ENCODE data around the gene RPL39L. TPM values are rescaled to one million over a fixed set of nuclear protein-coding genes. Genes with fewer than 3 reads are reported as not detected.
A peak's percentile ranks its signal among the peaks of the same experiment; 100 is the strongest.

The RPL39L gene
- total RNA-seq, 1 donor from 2014 or later: 10.8 TPM

DNA sequence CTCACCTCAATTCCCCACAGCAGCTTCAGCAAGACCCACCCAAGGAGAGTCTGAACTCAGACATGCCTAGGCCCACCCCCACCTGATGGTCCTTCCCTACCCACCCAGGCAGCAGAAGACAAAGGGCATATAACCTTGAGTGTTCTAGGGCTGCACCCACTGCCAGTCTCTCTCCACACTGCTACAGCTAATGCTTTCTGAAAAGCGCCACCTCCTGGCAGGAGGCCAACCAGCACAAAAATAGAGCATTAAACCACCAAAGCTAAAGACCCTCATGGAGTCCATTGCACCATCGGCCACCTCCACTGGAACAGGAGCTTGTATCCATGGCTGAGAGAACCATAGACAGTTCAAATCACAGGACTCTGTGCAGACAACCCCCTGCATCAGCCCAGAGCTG is 11.3 kb upstream of the RPL39L start:
- no peak for TF ChIP-seq POLR2A (IDR thresholded peaks at IDR 0.05)
- TF ChIP-seq, protein P1, sequence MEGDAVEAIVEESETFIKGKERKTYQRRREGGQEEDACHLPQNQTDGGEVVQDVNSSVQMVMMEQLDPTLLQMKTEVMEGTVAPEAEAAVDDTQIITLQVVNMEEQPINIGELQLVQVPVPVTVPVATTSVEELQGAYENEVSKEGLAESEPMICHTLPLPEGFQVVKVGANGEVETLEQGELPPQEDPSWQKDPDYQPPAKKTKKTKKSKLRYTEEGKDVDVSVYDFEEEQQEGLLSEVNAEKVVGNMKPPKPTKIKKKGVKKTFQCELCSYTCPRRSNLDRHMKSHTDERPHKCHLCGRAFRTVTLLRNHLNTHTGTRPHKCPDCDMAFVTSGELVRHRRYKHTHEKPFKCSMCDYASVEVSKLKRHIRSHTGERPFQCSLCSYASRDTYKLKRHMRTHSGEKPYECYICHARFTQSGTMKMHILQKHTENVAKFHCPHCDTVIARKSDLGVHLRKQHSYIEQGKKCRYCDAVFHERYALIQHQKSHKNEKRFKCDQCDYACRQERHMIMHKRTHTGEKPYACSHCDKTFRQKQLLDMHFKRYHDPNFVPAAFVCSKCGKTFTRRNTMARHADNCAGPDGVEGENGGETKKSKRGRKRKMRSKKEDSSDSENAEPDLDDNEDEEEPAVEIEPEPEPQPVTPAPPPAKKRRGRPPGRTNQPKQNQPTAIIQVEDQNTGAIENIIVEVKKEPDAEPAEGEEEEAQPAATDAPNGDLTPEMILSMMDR (IDR thresholded peaks at IDR 0.05): no peak
- no peak for TF ChIP-seq POLR2AphosphoS5 (IDR thresholded peaks at IDR 0.05; ENCODE audit: insufficient read depth in 1 of 2, low read depth in 1 of 2)
- DNase-seq (ENCODE audit: extremely low spot score in 2 of 2): no peak
- no peaks in the 10 kb centered on the region for H3K27me3 ChIP-seq
- no peak overlapping the region for H3K27ac ChIP-seq
- H3K4me1 ChIP-seq: no peaks in the 10 kb centered on the region
- intact Hi-C loops (cut with DNase I): no loop called here
- no peak overlapping the region for H3K4me3 ChIP-seq
- no peaks in the 10 kb centered on the region for H3K9me3 ChIP-seq
- H3K36me3 ChIP-seq: no peaks in the 10 kb centered on the region

DNA sequence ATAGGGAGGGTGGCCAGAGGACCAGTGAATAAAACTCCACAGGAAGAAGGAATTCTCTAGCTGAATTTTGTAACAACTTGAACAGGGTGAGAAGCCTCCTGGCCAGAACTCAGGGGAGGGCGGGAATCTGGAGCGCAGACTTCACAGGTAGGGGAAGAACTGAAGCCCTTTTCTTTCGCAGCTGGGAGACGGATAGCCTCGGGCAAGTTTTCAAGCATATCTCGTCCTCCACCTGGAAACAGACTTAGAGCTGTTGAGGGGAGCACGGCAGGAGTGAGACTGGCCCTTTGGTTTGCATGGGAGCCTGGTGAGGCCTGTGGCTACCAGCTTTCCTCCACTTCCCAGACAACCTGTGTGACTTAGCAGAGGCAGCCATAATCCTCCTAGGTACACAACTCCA is 10.9 kb upstream of the RPL39L start:
- H3K4me1 ChIP-seq: no peaks in the 10 kb centered on the region
- no peak overlapping the region for H3K4me3 ChIP-seq
- H3K36me3 ChIP-seq: no peaks in the 10 kb centered on the region
- H3K27me3 ChIP-seq: no peaks in the 10 kb centered on the region
- TF ChIP-seq, protein P1 (IDR thresholded peaks at IDR 0.05): no peak
- TF ChIP-seq POLR2AphosphoS5 (IDR thresholded peaks at IDR 0.05; ENCODE audit: insufficient read depth in 1 of 2, low read depth in 1 of 2): no peak
- no peak for TF ChIP-seq POLR2A (IDR thresholded peaks at IDR 0.05)
- H3K27ac ChIP-seq: no peak overlapping the region
- DNase-seq (ENCODE audit: extremely low spot score in 2 of 2): no peak
- intact Hi-C loops (cut with DNase I): no loop called here
- no peaks in the 10 kb centered on the region for H3K9me3 ChIP-seq

DNA sequence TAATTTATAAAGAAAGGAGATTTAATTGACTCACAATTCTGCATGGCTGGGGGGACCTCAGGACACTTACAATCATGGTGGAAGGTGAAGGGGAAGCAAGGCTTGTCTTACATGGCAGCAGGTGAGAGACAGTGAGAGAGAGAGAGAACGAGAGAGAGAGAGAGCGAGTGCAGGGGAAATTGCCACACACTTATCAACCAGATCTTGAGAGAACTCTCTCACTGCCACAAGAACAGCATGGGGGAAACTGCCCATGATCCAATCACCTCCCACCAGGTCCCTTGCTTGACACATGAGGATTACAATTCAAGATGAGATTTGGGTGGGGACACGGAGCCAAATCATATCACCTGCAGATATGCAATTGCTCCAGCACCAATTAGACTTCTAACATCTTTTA is 7.1 kb upstream of the RPL39L start:
- no peak overlapping the region for H3K27ac ChIP-seq
- intact Hi-C loops (cut with DNase I): no loop called here
- TF ChIP-seq POLR2A (IDR thresholded peaks at IDR 0.05) (no peak), POLR2AphosphoS5 (IDR thresholded peaks at IDR 0.05; ENCODE audit: insufficient read depth in 1 of 2, low read depth in 1 of 2) (no peak)
- TF ChIP-seq, protein P1 (IDR thresholded peaks at IDR 0.05): no peak
- H3K4me1 ChIP-seq: no peaks in the 10 kb centered on the region
- H3K27me3 ChIP-seq: no peaks in the 10 kb centered on the region
- no peaks in the 10 kb centered on the region for H3K36me3 ChIP-seq
- H3K4me3 ChIP-seq: no peak overlapping the region
- no peak for DNase-seq (ENCODE audit: extremely low spot score in 2 of 2)
- no peaks in the 10 kb centered on the region for H3K9me3 ChIP-seq

GRCh38 chr3:187145149-187145895 is 6.0 kb upstream of the RPL39L start:
- TF ChIP-seq, protein P1 (IDR thresholded peaks at IDR 0.05): no peak
- intact Hi-C loops (cut with DNase I): no loop called here
- Histone ChIP-seq H3K4me3 (no peak overlapping the region), H3K4me1 (no peaks in the 10 kb centered on the region), H3K27ac (no peak overlapping the region), H3K9me3 (no peaks in the 10 kb centered on the region), H3K36me3 (no peaks in the 10 kb centered on the region), H3K27me3 (no peaks in the 10 kb centered on the region)
- DNase-seq (ENCODE audit: extremely low spot score in 2 of 2): no peak

DNA sequence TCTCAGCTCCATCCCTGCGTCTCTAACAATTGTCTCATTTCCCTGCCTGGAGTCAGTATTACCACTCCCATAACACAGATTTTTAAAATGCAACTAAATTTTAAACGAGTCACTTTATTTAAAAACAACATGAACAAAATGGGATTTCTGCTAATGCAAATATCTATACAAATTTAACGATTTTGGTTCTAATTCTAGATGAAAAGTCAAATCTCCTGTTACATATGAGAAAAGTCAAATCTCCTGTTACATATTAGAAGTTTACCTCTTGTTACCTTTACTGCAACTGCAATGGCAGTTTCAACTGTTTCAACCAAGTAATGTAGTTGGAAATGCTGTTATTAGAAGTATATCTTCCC is 578 bp upstream of the RPL39L start:
- intact Hi-C loops (cut with DNase I): no loop called here
- TF ChIP-seq POLR2AphosphoS5 (IDR thresholded peaks at IDR 0.05; ENCODE audit: insufficient read depth in 1 of 2, low read depth in 1 of 2) (no peak), POLR2A (IDR thresholded peaks at IDR 0.05) (no peak)
- TF ChIP-seq, protein P1 (IDR thresholded peaks at IDR 0.05): no peak
- Histone ChIP-seq H3K4me3 (peak overlapping the region; percentile 45 to 62), H3K27me3 (no peaks in the 10 kb centered on the region), H3K27ac (peak overlapping the region; percentile 67), H3K36me3 (no peaks in the 10 kb centered on the region), H3K9me3 (no peaks in the 10 kb centered on the region), H3K4me1 (peaks cover 10% of the 10 kb centered on the region)
- DNase-seq (ENCODE audit: extremely low spot score in 2 of 2): no peak
